ENCODE results near the gene YPEL2.

DNA sequence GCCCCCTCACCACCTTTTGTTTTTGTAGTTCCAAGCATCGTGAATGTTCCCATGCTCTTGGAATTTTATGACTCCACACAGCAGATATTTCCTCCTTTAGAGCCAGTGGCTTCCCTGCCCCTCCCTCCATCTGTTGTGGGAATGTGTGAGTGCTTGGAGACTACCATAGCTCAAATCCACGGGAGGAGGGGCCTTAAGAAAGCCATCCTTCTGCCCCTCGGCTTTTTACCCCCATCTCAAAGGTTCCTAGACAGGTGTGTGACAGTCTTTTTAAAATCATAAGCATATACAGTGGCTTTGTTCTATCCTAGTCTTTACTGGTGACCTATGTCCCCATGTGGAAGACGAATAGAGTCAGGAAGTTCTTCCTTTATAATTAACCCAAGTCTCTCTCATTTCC lies 47.2 kb downstream of the YPEL2 start:
- TF ChIP-seq, protein P1, sequence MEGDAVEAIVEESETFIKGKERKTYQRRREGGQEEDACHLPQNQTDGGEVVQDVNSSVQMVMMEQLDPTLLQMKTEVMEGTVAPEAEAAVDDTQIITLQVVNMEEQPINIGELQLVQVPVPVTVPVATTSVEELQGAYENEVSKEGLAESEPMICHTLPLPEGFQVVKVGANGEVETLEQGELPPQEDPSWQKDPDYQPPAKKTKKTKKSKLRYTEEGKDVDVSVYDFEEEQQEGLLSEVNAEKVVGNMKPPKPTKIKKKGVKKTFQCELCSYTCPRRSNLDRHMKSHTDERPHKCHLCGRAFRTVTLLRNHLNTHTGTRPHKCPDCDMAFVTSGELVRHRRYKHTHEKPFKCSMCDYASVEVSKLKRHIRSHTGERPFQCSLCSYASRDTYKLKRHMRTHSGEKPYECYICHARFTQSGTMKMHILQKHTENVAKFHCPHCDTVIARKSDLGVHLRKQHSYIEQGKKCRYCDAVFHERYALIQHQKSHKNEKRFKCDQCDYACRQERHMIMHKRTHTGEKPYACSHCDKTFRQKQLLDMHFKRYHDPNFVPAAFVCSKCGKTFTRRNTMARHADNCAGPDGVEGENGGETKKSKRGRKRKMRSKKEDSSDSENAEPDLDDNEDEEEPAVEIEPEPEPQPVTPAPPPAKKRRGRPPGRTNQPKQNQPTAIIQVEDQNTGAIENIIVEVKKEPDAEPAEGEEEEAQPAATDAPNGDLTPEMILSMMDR (IDR thresholded peaks at IDR 0.05; ENCODE audit: insufficient read depth, low read length), result no peak
- TF ChIP-seq POLR2AphosphoS5 (IDR thresholded peaks at IDR 0.05; ENCODE audit: low read depth) (no peak), SPI1 (IDR thresholded peaks at IDR 0.05; ENCODE audit: borderline replicate concordance, low read depth) (no peak), GABPA (IDR thresholded peaks at IDR 0.05; ENCODE audit: low read depth) (no peak)
- TF ChIP-seq, protein P2, sequence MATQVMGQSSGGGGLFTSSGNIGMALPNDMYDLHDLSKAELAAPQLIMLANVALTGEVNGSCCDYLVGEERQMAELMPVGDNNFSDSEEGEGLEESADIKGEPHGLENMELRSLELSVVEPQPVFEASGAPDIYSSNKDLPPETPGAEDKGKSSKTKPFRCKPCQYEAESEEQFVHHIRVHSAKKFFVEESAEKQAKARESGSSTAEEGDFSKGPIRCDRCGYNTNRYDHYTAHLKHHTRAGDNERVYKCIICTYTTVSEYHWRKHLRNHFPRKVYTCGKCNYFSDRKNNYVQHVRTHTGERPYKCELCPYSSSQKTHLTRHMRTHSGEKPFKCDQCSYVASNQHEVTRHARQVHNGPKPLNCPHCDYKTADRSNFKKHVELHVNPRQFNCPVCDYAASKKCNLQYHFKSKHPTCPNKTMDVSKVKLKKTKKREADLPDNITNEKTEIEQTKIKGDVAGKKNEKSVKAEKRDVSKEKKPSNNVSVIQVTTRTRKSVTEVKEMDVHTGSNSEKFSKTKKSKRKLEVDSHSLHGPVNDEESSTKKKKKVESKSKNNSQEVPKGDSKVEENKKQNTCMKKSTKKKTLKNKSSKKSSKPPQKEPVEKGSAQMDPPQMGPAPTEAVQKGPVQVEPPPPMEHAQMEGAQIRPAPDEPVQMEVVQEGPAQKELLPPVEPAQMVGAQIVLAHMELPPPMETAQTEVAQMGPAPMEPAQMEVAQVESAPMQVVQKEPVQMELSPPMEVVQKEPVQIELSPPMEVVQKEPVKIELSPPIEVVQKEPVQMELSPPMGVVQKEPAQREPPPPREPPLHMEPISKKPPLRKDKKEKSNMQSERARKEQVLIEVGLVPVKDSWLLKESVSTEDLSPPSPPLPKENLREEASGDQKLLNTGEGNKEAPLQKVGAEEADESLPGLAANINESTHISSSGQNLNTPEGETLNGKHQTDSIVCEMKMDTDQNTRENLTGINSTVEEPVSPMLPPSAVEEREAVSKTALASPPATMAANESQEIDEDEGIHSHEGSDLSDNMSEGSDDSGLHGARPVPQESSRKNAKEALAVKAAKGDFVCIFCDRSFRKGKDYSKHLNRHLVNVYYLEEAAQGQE (IDR thresholded peaks at IDR 0.05; ENCODE audit: insufficient replicate concordance, low read depth), result no peak

Measured in HL-60 (cell line).